ENCODE measurements around the gene C2CD2. TPM values are rescaled to one million over a fixed set of nuclear protein-coding genes. Genes with fewer than 3 reads are reported as not detected.
"Not testable (repeated sequence)": the region's sequence is repeated elsewhere in the genome, so short reads cannot be mapped to it uniquely, and the experiment has no call there.

Gene C2CD2
- total RNA-seq, 1 donor from 2014 or later: 5.8 TPM

- intact Hi-C loops (cut with micrococcal nuclease): no loop called here
Observed at GRCh38 chr21:41958886-41959563, 5.2 kb upstream of the C2CD2 start.

GRCh38 chr21:41957991-41958766, 4.4 kb upstream of the C2CD2 start:
- intact Hi-C loops (cut with micrococcal nuclease): no loop called here

- intact Hi-C loops (cut with micrococcal nuclease): no loop called here
Observed at GRCh38 chr21:41956926-41957729, 3.3 kb upstream of the C2CD2 start.

GRCh38 chr21:41955516-41955915, 1.7 kb upstream of the C2CD2 start:
- intact Hi-C loops (cut with micrococcal nuclease): no loop called here

GRCh38 chr21:41954654-41955499, 1.1 kb upstream of the C2CD2 start:
- intact Hi-C loops (cut with micrococcal nuclease): no loop called here

- intact Hi-C loops (cut with micrococcal nuclease): no loop called here
Observed at GRCh38 chr21:41953249-41953830, 478 bp downstream of the C2CD2 start.

GRCh38 chr21:41952568-41953248, 1.1 kb downstream of the C2CD2 start:
- intact Hi-C loops (cut with micrococcal nuclease): no loop called here

GRCh38 chr21:41951876-41952567, 1.8 kb downstream of the C2CD2 start:
- intact Hi-C loops (cut with micrococcal nuclease): no loop called here

GRCh38 chr21:41950941-41951351, 2.9 kb downstream of the C2CD2 start:
- intact Hi-C loops (cut with micrococcal nuclease): no loop called here

- intact Hi-C loops (cut with micrococcal nuclease): not testable (repeated sequence)
Observed at GRCh38 chr21:41949631-41950030, 4.2 kb downstream of the C2CD2 start.

- intact Hi-C loops (cut with micrococcal nuclease): no loop called here
Observed at GRCh38 chr21:41948901-41949300, 4.9 kb downstream of the C2CD2 start.

- intact Hi-C loops (cut with micrococcal nuclease): no loop called here
Observed at GRCh38 chr21:41948078-41948895, 5.5 kb downstream of the C2CD2 start.

- intact Hi-C loops (cut with micrococcal nuclease): no loop called here
Observed at GRCh38 chr21:41945982-41946381, 7.8 kb downstream of the C2CD2 start.

GRCh38 chr21:41943851-41944250, 10.0 kb downstream of the C2CD2 start:
- intact Hi-C loops (cut with micrococcal nuclease): no loop called here

- intact Hi-C loops (cut with micrococcal nuclease): no loop called here
Observed at GRCh38 chr21:41942457-41942856, 11.4 kb downstream of the C2CD2 start.

- intact Hi-C loops (cut with micrococcal nuclease): no loop called here
Observed at GRCh38 chr21:41941941-41942340, 11.9 kb downstream of the C2CD2 start.

GRCh38 chr21:41940431-41940830, 13.4 kb downstream of the C2CD2 start:
- intact Hi-C loops (cut with micrococcal nuclease): no loop called here

- intact Hi-C loops (cut with micrococcal nuclease): no loop called here
Observed at GRCh38 chr21:41939391-41939790, 14.4 kb downstream of the C2CD2 start.

All from T-helper 1 cell treated with Interleukin-12 subunit alpha and Interleukin-12 subunit beta and Interleukin-4 antibody, amounts not matched to agents 30 ng/mL and 1 ng/mL, for 36 hours (primary cell).